ENCODE results near the gene PAF1.

GRCh38 chr19:39345956-39346355 lies 45.0 kb downstream of the PAF1 start:
- TF ChIP-seq POLR2AphosphoS5 (IDR thresholded peaks at IDR 0.05; ENCODE audit: low read depth, low read length) (no peak), POLR2A (IDR thresholded peaks at IDR 0.05; ENCODE audit: low read depth, low read length) (no peak)
